WTC11 (cell line): ENCODE measurements around the gene MYCBP2. TPM values are rescaled to one million over a fixed set of nuclear protein-coding genes. Genes with fewer than 3 reads are reported as not detected.

Experiments
- ATAC-seq: fragments of 200-7000 bp; cut with Tn5 transposase; 2 replicates; pipeline ENCODE4 v1.10.0; 2021; ENCODE audit warnings: mild to moderate bottlenecking, moderate library complexity
- CTCF ChIA-PET: fragments of 300-600 bp; sonication (Branson Sonifier 250); formaldehyde crosslinking; loops from one replicate; lab custom pipeline; 2021; ENCODE audit warnings: antibody characterized with exemption; lab: Charles Lee
- POLR2A ChIA-PET: fragments of 350-600 bp; sonication (Branson Sonifier 250); formaldehyde crosslinking; loops from one replicate; lab custom pipeline; 2021; ENCODE audit warnings: antibody characterized with exemption; lab: Charles Lee
- DNase-seq: peaks from one replicate; pipeline ENCODE4 v3.0.0; 2021; ENCODE audit warnings: low spot score
- H3K27ac Mint-ChIP-seq: 2 replicates; pipeline ENCODE4 v1.8.0; 2021; ENCODE audit warnings: mixed read lengths
- H3K27me3 Mint-ChIP-seq: 2 replicates; pipeline ENCODE4 v1.8.0; 2021; ENCODE audit warnings: low read depth, mild to moderate bottlenecking, moderate library complexity, mixed read lengths
- H3K36me3 Mint-ChIP-seq: 2 replicates; pipeline ENCODE4 v1.8.0; 2021; ENCODE audit warnings: mixed read lengths
- H3K4me1 Mint-ChIP-seq: 2 replicates; pipeline ENCODE4 v1.8.0; 2022; ENCODE audit warnings: mixed read lengths
- H3K4me3 Mint-ChIP-seq: 2 replicates; pipeline ENCODE4 v1.8.0; 2021; ENCODE audit warnings: mild to moderate bottlenecking, moderate library complexity, mixed read lengths
- H3K9me3 Mint-ChIP-seq: 2 replicates; pipeline ENCODE4 v1.8.0; 2021; ENCODE audit warnings: mixed read lengths
- AFF4 ChIP-seq: sonication (generic); formaldehyde crosslinking; IDR thresholded peaks from 2 replicates; pipeline ENCODE4 v1.8.1; 2023; ENCODE audit warnings: mild to moderate bottlenecking, missing genetic modification reagents, borderline replicate concordance
- ATF1 ChIP-seq: sonication (generic); formaldehyde crosslinking; IDR thresholded peaks from 2 replicates; pipeline ENCODE4 v1.8.1; 2023; ENCODE audit warnings: mild to moderate bottlenecking, moderate library complexity, missing genetic modification reagents
- FOXP1 ChIP-seq: sonication (generic); formaldehyde crosslinking; IDR thresholded peaks from 2 replicates; pipeline ENCODE4 v1.8.0; 2022; ENCODE audit warnings: missing genetic modification reagents, mild to moderate bottlenecking, moderate library complexity, borderline replicate concordance
- HMGXB4 ChIP-seq: sonication (generic); formaldehyde crosslinking; IDR thresholded peaks from 2 replicates; pipeline ENCODE4 v1.8.1; 2023; ENCODE audit warnings: mild to moderate bottlenecking, moderate library complexity, missing genetic modification reagents
- IRF2 ChIP-seq: sonication (generic); formaldehyde crosslinking; IDR thresholded peaks from 2 replicates; pipeline ENCODE4 v1.8.0; 2022; ENCODE audit warnings: low read depth, missing genetic modification reagents, borderline replicate concordance
- MAX ChIP-seq: sonication (generic); formaldehyde crosslinking; IDR thresholded peaks from 2 replicates; pipeline ENCODE4 v1.8.0; 2022; ENCODE audit warnings: mild to moderate bottlenecking, missing genetic modification reagents
- MXD4 ChIP-seq: fragments of 250-450 bp; sonication (Bioruptor Pico); IDR thresholded peaks from 2 replicates; pipeline ENCODE4 v1.8.0; 2021; ENCODE audit warnings: mild to moderate bottlenecking, moderate library complexity, borderline replicate concordance
- RELA ChIP-seq: sonication (generic); formaldehyde crosslinking; IDR thresholded peaks from 2 replicates; pipeline ENCODE4 v1.8.1; 2022; ENCODE audit warnings: missing genetic modification reagents, mild to moderate bottlenecking, borderline replicate concordance
- ZBTB43 ChIP-seq: sonication (generic); formaldehyde crosslinking; IDR thresholded peaks from 2 replicates; pipeline ENCODE4 v1.8.1; 2023; ENCODE audit warnings: mild to moderate bottlenecking, missing genetic modification reagents
- ZNF121 ChIP-seq: sonication (generic); formaldehyde crosslinking; IDR thresholded peaks from 2 replicates; pipeline ENCODE4 v1.8.0; 2023; ENCODE audit warnings: missing genetic modification reagents
- ZNF425 ChIP-seq: fragments of 250-450 bp; sonication (Bioruptor Pico); conservative IDR thresholded peaks from 2 replicates; pipeline ENCODE4 v1.9.0; 2021; ENCODE audit warnings: mild to moderate bottlenecking
- ZNF512 ChIP-seq: sonication (generic); formaldehyde crosslinking; IDR thresholded peaks from 2 replicates; pipeline ENCODE4 v1.8.1; 2022; ENCODE audit warnings: missing genetic modification reagents, borderline replicate concordance
- ZNF532 ChIP-seq: fragments of 250-450 bp; sonication (Bioruptor Pico); IDR thresholded peaks from 2 replicates; pipeline ENCODE4 v1.9.0; 2021; ENCODE audit warnings: mild to moderate bottlenecking, borderline replicate concordance
- total RNA-seq: library from RNA; stranded (reverse); gene quantifications from 3 replicates; pipeline ENCODE4 v1.2.3, GENCODE V29; 2021

Gene MYCBP2
- total RNA-seq, 1 experiment from 2014 or later, result 54.3 TPM

GRCh38 chr13:77196052-77196618, 130.8 kb downstream of the MYCBP2 start (continued):
- TF ChIP-seq ZNF532 (CRISPR knock-in tag) (no peak), RELA (CRISPR knock-in tag) (no peak)

GRCh38 chr13:77190349-77190958, 136.4 kb downstream of the MYCBP2 start:
- Mint-ChIP-seq H3K36me3 (peaks cover 20% of the 10 kb centered on the region), H3K4me1 (no peaks in the 10 kb centered on the region), H3K27ac (no peak overlapping the region), H3K27me3 (no peaks in the 10 kb centered on the region), H3K4me3 (no peak overlapping the region), H3K9me3 (peaks cover 3% of the 10 kb centered on the region; the same call in 1 of the 2 replicates)
- no peak for ATAC-seq
- CTCF ChIA-PET, result no interaction called here
- TF ChIP-seq ATF1 (CRISPR knock-in tag) (no peak), HMGXB4 (CRISPR knock-in tag) (no peak), MAX (CRISPR knock-in tag) (no peak), IRF2 (no peak), ZNF121 (no peak), ZBTB43 (CRISPR knock-in tag) (no peak), MXD4 (CRISPR knock-in tag) (no peak), AFF4 (CRISPR knock-in tag) (no peak), ZNF512 (no peak), FOXP1 (CRISPR knock-in tag) (no peak), ZNF425 (CRISPR knock-in tag) (no peak)
- POLR2A ChIA-PET, result no interaction called here
- no peak for DNase-seq
